HepG2 (cell line): Measurements from ENCODE around the gene RAPGEF2. TPM values are rescaled to one million over a fixed set of nuclear protein-coding genes. Genes with fewer than 3 reads are reported as not detected.

Experiments used
- ATAC-seq: fragments of 200-7000 bp; cut with Tn5 transposase; 3 replicates; pipeline ENCODE4 v1.9.1; 2020; ENCODE audit warnings: mild to moderate bottlenecking, moderate library complexity
- BruUV-seq: library from RNA; stranded (reverse); fragments of 400-500 nt; replicated peaks from 2 replicates; lab custom pipeline; 2021; lab: Mats Ljungman, UMichigan
- CTCF ChIA-PET: fragments of 300-600 bp; formaldehyde crosslinking; extraction: SDS; loops from one replicate; lab custom pipeline; 2021; ENCODE audit warnings: low total read pairs, inconsistent platforms, low intra/inter-chr PET ratio; lab: Yijun Ruan, JAX
- POLR2A ChIA-PET: fragments of 350-600 bp; sonication (Branson Sonifier 250); formaldehyde crosslinking; loops from one replicate; lab custom pipeline; 2020; ENCODE audit warnings: antibody characterized with exemption, inconsistent platforms; lab: Yijun Ruan, JAX
- DNase-seq: peaks from one replicate; pipeline ENCODE4 v3.0.0-alpha.2; 2015; ENCODE audit warnings: low spot score
- FAIRE-seq: peaks from 3 replicates; lab custom pipeline; 2011; peaks lifted over from hg19 to GRCh38; lab: Jason Lieb, UNC
- H2AFZ ChIP-seq: one replicate; pipeline ENCODE4 v1.6.1; 2011; ENCODE audit warnings: low read length, inconsistent platforms
- H3K27ac ChIP-seq: fragments of 300-600 bp; 3 replicates; pipeline ENCODE4 v1.8.0; 2011; ENCODE audit warnings: mixed run types, mild to moderate bottlenecking, mixed read lengths, low read length, inconsistent platforms; ENCODE audit not compliant: insufficient read depth; ENCODE audit errors: extremely low read length
- H3K27me3 ChIP-seq, 2 experiments: fragments of 200-600 bp in 1 of 2; 2 replicates in 1 of 2; 3 replicates in 1 of 2; pipeline versions ENCODE4 v1.6.0 to v1.8.0; 2011; ENCODE audit warnings: low read length in 2 of 2, mild to moderate bottlenecking in 2 of 2, moderate library complexity in 2 of 2, inconsistent platforms in 1 of 2; ENCODE audit not compliant: insufficient read depth in 2 of 2, control insufficient read depth in 1 of 2
- H3K36me3 ChIP-seq, 2 experiments: fragments of 200-600 bp in 1 of 2; replicated peaks in 1 of 2; 2 replicates in 1 of 2; 3 replicates in 1 of 2; pipeline versions ENCODE4 v1.5.1 to v1.8.0; 2011; ENCODE audit warnings: low read length in 2 of 2, inconsistent platforms in 1 of 2; ENCODE audit not compliant: insufficient read depth in 2 of 2, control insufficient read depth in 1 of 2
- H3K4me1 ChIP-seq: 2 replicates; pipeline ENCODE4 v1.5.1; 2012; ENCODE audit warnings: low read length, inconsistent platforms; ENCODE audit not compliant: insufficient read depth
- H3K4me2 ChIP-seq: 2 replicates; pipeline ENCODE4 v1.6.0; 2011; ENCODE audit warnings: low read depth, low read length, inconsistent platforms
- H3K4me3 ChIP-seq, 3 experiments: fragments of 200-600 bp in 1 of 3; sonication (generic), shearing (Covaris generic) in 1 of 3; replicated peaks in 1 of 3; 2 replicates each; pipeline ENCODE4 v1.5.1; 2011 to 2016; ENCODE audit warnings: low read length in 3 of 3, inconsistent platforms in 2 of 3, low read depth in 2 of 3, mild to moderate bottlenecking in 2 of 3, control low read depth in 1 of 3, mixed read lengths in 1 of 3; ENCODE audit not compliant: insufficient read depth in 1 of 3
- H3K79me2 ChIP-seq: one replicate; pipeline ENCODE4 v1.6.1; 2011; ENCODE audit warnings: low read length, inconsistent platforms; ENCODE audit not compliant: insufficient read depth
- H3K9ac ChIP-seq: 2 replicates; pipeline ENCODE4 v1.6.0; 2011; ENCODE audit warnings: mild to moderate bottlenecking, low read depth, low read length, inconsistent platforms; ENCODE audit not compliant: insufficient read depth
- H3K9me3 ChIP-seq: 2 replicates; pipeline ENCODE4 v1.5.1; 2012; ENCODE audit warnings: mild to moderate bottlenecking, low read length
- H4K20me1 ChIP-seq: 2 replicates; pipeline ENCODE4 v1.6.0; 2011; ENCODE audit warnings: inconsistent platforms, mild to moderate bottlenecking, low read length, moderate library complexity; ENCODE audit not compliant: insufficient read depth
- DNMT3B ChIP-seq: conservative IDR thresholded peaks from 2 replicates; pipeline ENCODE4 v1.6.1; 2016; ENCODE audit warnings: missing biosample characterization, control low read depth
- MYNN ChIP-seq: sonication (generic); formaldehyde crosslinking; IDR thresholded peaks from 2 replicates; pipeline ENCODE4 v1.4.0; 2020; ENCODE audit warnings: mild to moderate bottlenecking, low read depth, missing genetic modification reagents
- NFATC3 ChIP-seq: sonication (generic); formaldehyde crosslinking; IDR thresholded peaks from 2 replicates; pipeline ENCODE4 v1.5.1; 2020; ENCODE audit warnings: mild to moderate bottlenecking, missing genetic modification reagents
- TEAD3 ChIP-seq: optimal IDR thresholded peaks from 2 replicates; pipeline ENCODE3; 2016; ENCODE audit warnings: borderline replicate concordance
- TMF1 ChIP-seq: sonication (generic); formaldehyde crosslinking; IDR thresholded peaks from 2 replicates; pipeline ENCODE4 v1.8.1; 2022; ENCODE audit warnings: low read depth, missing genetic modification reagents
- TSC22D2 ChIP-seq: sonication (generic); formaldehyde crosslinking; IDR thresholded peaks from 2 replicates; pipeline ENCODE4 v1.5.1; 2020; ENCODE audit warnings: missing genetic modification reagents, mild to moderate bottlenecking, borderline replicate concordance
- ZNF331 ChIP-seq: sonication (generic); formaldehyde crosslinking; IDR thresholded peaks from 2 replicates; pipeline ENCODE4 v1.4.0; 2020; ENCODE audit warnings: missing genetic modification reagents
- ZNF367 ChIP-seq: sonication (generic); formaldehyde crosslinking; IDR thresholded peaks from 2 replicates; pipeline ENCODE4 v1.4.0; 2020; ENCODE audit warnings: missing genetic modification reagents, borderline replicate concordance
- WGBS: methylation state at CpG from one replicate; pipeline ENCODE4 v1.1.6; 2017; ENCODE audit warnings: low lambda C conversion rate; 5-methylcytosine and 5-hydroxymethylcytosine counted together
- in situ Hi-C: cut with HindIII; loops from 2 replicates; pipeline ENCODE4 v1.10.0; 2017; ENCODE audit warnings: low pct_unique_long_range_greater_than_20kb; ENCODE audit not compliant: extremely low pct_ligation_motif_present
- intact Hi-C: fragments of 100-400 bp; cut with micrococcal nuclease; formaldehyde crosslinking; loops from one replicate; pipeline ENCODE4 v1.10.0; 2022; ENCODE audit not compliant: unreplicated experiment
- polyA plus RNA-seq, 8 experiments: library from polyadenylated mRNA; depleted of rRNA in 3 of 8; stranded (reverse) in 7 of 8; unstranded in 1 of 8; fragments of >200 nt; fragmentation: Illumina TruSeq in 4 of 8; extraction: Trizol in 4 of 8; gene quantifications; 2 replicates each; pipeline versions ENCODE4 v1.2.1 to v1.2.3, GENCODE V29; 2011 to 2016; ENCODE audit warnings: low read depth in 4 of 8, missing spikeins in 1 of 8, mixed read lengths in 1 of 8; ENCODE audit not compliant: insufficient read depth in 1 of 8
- total RNA-seq, 5 experiments: library from RNA; depleted of rRNA; stranded (reverse); fragments of >200 nt; fragmentation: Illumina TruSeq; extraction: Trizol; gene quantifications; 2 replicates each; pipeline ENCODE4 v1.2.3, GENCODE V29; 2016; ENCODE audit warnings: low read depth in 1 of 5
- TF ChIP-seq, protein P1 (sequence below): sonication (generic); formaldehyde crosslinking; IDR thresholded peaks from 2 replicates; pipeline ENCODE4 v1.4.0; 2020; ENCODE audit warnings: missing genetic modification reagents
- TF ChIP-seq, protein P2 (sequence below): sonication (generic); formaldehyde crosslinking; IDR thresholded peaks from 2 replicates; pipeline ENCODE4 v1.4.0; 2020; ENCODE audit warnings: missing genetic modification reagents, borderline replicate concordance
- TF ChIP-seq, protein P3 (sequence below): sonication (generic); formaldehyde crosslinking; IDR thresholded peaks from 2 replicates; pipeline ENCODE4 v1.4.0; 2020; ENCODE audit warnings: mild to moderate bottlenecking, missing genetic modification reagents

Gene RAPGEF2
- total and polyA plus RNA-seq, 2 of the 13 experiments (the other 11 are each of a cell fraction or from before 2014, with no cell fraction given), result 19.2 to 23.0 TPM

DNA sequence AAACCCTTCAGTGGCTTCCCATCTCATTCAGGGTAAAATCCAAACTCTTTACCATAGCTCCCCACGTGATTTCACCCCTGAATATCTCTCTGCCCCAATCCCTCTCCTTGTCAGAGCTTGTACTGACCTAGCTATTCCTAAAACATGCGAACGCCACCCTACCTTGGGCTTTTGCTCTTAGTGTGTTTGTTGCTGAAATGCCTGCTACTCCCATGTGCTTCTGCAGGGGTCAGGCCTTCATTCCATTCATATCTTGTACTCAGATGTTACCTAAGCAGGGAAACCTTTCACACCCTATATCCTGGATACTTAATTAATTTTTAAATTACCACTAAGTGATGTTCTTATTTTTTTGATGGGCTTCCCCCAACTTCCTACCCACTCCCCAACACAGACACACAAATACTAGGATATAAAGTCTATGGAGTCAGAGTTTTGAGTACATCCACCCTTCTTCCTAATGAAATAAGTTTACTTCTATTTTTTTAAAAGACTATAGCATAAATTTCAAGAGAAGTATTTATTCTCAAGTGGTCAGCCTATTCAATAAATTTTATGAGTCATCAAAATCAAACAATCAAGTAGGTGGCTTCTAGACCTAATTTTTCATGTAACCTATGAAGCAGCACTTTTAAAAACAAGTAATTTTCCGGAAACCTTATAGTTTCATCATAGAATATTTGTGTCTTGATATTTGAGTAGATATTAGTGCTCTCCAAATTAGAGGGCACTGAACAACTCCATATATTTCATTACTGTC, 189.4 kb downstream of the RAPGEF2 start (continued):
- no peak for TF ChIP-seq TSC22D2
- TF ChIP-seq, protein P1, sequence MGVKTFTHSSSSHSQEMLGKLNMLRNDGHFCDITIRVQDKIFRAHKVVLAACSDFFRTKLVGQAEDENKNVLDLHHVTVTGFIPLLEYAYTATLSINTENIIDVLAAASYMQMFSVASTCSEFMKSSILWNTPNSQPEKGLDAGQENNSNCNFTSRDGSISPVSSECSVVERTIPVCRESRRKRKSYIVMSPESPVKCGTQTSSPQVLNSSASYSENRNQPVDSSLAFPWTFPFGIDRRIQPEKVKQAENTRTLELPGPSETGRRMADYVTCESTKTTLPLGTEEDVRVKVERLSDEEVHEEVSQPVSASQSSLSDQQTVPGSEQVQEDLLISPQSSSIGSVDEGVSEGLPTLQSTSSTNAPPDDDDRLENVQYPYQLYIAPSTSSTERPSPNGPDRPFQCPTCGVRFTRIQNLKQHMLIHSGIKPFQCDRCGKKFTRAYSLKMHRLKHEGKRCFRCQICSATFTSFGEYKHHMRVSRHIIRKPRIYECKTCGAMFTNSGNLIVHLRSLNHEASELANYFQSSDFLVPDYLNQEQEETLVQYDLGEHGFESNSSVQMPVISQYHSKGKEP (CRISPR knock-in tag), result no peak

DNA sequence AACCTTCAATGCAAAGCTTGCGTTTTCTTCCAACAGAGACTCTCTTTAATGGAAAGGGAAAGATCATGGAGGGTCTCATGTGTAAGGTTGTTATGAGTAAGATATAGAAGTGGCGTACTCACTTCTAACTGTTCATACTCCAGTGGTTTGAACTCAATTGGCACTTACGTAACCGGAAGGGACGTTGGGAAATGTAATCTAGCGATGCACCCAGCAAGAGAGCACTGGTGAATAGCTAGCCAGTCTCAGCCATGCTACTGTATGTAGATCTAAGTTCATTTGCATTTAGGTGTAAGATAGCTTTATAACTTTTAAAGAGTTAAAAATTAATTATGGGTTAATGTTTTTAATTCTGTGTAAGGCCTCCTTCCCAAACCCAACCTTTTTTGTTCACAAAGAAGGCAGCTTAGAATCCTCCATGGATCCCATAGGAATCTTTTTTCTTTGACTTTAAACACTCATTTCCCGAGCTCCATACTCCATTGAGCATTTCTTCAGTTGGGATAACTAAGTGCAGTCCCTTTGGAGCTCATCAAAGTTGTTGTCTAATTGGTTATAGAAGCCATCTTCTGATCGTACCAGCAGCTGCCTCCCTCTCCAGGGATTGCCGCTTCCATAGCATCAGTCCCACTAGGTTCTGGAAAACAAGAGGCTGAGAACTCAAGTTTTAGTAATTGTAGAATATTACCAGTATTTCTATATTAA, 191.1 kb downstream of the RAPGEF2 start:
- Histone ChIP-seq H3K4me1 (peaks cover 7% of the 10 kb centered on the region; the same call in 1 of the 2 replicates), H4K20me1 (no peaks in the 10 kb centered on the region), H3K79me2 (no peaks in the 10 kb centered on the region), H3K27ac (no peak overlapping the region), H3K4me3 (no peak overlapping the region), H2AFZ (no peak overlapping the region), H3K36me3 (no peaks in the 10 kb centered on the region), H3K9ac (no peak overlapping the region), H3K27me3 (no peaks in the 10 kb centered on the region), H3K9me3 (no peaks in the 10 kb centered on the region), H3K4me2 (no peak overlapping the region)
- intact Hi-C loops, result no loop called here
- 98% methylated on average over 9 of the region's 9 CpGs for WGBS
- no peak for ATAC-seq
- POLR2A ChIA-PET, result interaction anchor here (1.0 kb wide), 1 partner anchor 11 kb away, joined by 3 read pairs; no protein-coding TSS in a partner anchor
- DNase-seq, result no peak
- in situ Hi-C loops, result no loop called here
- no TSS peak for BruUV-seq
- CTCF ChIA-PET, result no interaction called here
- no peak for FAIRE-seq
- no peak for TF ChIP-seq ZNF367 (CRISPR knock-in tag)
- no peak for TF ChIP-seq NFATC3 (CRISPR knock-in tag)
- TF ChIP-seq MYNN (CRISPR knock-in tag), result no peak
- no peak for TF ChIP-seq DNMT3B (CRISPR knock-in tag)
- no peak for TF ChIP-seq TMF1
- TF ChIP-seq TEAD3 (CRISPR knock-in tag), result no peak
- TF ChIP-seq, protein P2, sequence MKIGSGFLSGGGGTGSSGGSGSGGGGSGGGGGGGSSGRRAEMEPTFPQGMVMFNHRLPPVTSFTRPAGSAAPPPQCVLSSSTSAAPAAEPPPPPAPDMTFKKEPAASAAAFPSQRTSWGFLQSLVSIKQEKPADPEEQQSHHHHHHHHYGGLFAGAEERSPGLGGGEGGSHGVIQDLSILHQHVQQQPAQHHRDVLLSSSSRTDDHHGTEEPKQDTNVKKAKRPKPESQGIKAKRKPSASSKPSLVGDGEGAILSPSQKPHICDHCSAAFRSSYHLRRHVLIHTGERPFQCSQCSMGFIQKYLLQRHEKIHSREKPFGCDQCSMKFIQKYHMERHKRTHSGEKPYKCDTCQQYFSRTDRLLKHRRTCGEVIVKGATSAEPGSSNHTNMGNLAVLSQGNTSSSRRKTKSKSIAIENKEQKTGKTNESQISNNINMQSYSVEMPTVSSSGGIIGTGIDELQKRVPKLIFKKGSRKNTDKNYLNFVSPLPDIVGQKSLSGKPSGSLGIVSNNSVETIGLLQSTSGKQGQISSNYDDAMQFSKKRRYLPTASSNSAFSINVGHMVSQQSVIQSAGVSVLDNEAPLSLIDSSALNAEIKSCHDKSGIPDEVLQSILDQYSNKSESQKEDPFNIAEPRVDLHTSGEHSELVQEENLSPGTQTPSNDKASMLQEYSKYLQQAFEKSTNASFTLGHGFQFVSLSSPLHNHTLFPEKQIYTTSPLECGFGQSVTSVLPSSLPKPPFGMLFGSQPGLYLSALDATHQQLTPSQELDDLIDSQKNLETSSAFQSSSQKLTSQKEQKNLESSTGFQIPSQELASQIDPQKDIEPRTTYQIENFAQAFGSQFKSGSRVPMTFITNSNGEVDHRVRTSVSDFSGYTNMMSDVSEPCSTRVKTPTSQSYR, result no peak
- no peak for TF ChIP-seq ZNF331 (CRISPR knock-in tag)
- TF ChIP-seq, protein P3, sequence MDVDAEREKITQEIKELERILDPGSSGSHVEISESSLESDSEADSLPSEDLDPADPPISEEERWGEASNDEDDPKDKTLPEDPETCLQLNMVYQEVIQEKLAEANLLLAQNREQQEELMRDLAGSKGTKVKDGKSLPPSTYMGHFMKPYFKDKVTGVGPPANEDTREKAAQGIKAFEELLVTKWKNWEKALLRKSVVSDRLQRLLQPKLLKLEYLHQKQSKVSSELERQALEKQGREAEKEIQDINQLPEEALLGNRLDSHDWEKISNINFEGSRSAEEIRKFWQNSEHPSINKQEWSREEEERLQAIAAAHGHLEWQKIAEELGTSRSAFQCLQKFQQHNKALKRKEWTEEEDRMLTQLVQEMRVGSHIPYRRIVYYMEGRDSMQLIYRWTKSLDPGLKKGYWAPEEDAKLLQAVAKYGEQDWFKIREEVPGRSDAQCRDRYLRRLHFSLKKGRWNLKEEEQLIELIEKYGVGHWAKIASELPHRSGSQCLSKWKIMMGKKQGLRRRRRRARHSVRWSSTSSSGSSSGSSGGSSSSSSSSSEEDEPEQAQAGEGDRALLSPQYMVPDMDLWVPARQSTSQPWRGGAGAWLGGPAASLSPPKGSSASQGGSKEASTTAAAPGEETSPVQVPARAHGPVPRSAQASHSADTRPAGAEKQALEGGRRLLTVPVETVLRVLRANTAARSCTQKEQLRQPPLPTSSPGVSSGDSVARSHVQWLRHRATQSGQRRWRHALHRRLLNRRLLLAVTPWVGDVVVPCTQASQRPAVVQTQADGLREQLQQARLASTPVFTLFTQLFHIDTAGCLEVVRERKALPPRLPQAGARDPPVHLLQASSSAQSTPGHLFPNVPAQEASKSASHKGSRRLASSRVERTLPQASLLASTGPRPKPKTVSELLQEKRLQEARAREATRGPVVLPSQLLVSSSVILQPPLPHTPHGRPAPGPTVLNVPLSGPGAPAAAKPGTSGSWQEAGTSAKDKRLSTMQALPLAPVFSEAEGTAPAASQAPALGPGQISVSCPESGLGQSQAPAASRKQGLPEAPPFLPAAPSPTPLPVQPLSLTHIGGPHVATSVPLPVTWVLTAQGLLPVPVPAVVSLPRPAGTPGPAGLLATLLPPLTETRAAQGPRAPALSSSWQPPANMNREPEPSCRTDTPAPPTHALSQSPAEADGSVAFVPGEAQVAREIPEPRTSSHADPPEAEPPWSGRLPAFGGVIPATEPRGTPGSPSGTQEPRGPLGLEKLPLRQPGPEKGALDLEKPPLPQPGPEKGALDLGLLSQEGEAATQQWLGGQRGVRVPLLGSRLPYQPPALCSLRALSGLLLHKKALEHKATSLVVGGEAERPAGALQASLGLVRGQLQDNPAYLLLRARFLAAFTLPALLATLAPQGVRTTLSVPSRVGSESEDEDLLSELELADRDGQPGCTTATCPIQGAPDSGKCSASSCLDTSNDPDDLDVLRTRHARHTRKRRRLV (CRISPR knock-in tag), result no peak
